ENCODE measurements around the gene PRAMEF15.
"Not testable (repeated sequence)": the region's sequence is repeated elsewhere in the genome, so short reads cannot be mapped to it uniquely, and the experiment has no call there.

DNA sequence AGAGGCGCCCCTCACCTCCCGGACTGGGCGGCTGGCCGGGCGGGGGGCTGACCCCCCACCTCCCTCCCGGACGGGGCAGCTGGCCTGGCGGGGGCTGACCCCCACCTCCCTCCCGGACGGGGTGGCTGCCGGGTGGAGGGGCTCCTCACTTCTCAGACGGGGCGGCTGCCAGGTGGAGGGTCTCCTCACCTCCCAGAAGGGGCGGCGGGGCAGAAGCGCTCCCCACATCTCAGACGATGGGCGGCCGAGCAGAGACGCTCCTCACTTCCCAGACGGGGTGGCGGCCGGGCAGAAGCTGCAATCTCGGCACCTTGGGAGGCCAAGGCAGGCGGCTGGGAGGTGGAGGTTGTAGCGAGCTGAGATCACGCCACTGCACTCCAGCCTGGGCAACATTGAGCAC, 16.7 kb upstream of the PRAMEF15 start:
- TF ChIP-seq, protein P1, sequence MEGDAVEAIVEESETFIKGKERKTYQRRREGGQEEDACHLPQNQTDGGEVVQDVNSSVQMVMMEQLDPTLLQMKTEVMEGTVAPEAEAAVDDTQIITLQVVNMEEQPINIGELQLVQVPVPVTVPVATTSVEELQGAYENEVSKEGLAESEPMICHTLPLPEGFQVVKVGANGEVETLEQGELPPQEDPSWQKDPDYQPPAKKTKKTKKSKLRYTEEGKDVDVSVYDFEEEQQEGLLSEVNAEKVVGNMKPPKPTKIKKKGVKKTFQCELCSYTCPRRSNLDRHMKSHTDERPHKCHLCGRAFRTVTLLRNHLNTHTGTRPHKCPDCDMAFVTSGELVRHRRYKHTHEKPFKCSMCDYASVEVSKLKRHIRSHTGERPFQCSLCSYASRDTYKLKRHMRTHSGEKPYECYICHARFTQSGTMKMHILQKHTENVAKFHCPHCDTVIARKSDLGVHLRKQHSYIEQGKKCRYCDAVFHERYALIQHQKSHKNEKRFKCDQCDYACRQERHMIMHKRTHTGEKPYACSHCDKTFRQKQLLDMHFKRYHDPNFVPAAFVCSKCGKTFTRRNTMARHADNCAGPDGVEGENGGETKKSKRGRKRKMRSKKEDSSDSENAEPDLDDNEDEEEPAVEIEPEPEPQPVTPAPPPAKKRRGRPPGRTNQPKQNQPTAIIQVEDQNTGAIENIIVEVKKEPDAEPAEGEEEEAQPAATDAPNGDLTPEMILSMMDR (IDR thresholded peaks at IDR 0.05; ENCODE audit: extremely low read depth in 1 of 2, insufficient read depth in 1 of 2, low read depth in 1 of 2, low read length in 2 of 2) = not testable (repeated sequence)
- TF ChIP-seq EZH2 (IDR thresholded peaks at IDR 0.05; ENCODE audit: borderline replicate concordance, low read depth, low read length, severe bottlenecking); POLR2A (IDR thresholded peaks at IDR 0.05; ENCODE audit: low read depth, low read length); GATA2 (IDR thresholded peaks at IDR 0.05; ENCODE audit: insufficient read depth, insufficient read length, low read depth, low read length); MYC (IDR thresholded peaks at IDR 0.05; ENCODE audit: low read depth, low read length); FOS (IDR thresholded peaks at IDR 0.05; ENCODE audit: borderline replicate concordance, insufficient read depth, low read length); POLR2AphosphoS5 (IDR thresholded peaks at IDR 0.05; ENCODE audit: insufficient read depth, low read depth, low read length): not testable (repeated sequence)
- TF ChIP-seq, protein P2, sequence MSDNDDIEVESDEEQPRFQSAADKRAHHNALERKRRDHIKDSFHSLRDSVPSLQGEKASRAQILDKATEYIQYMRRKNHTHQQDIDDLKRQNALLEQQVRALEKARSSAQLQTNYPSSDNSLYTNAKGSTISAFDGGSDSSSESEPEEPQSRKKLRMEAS (IDR thresholded peaks at IDR 0.05; ENCODE audit: insufficient read depth, insufficient read length) = not testable (repeated sequence)

Measured in endothelial cell of umbilical vein (primary cell).